ELF-1 (cell line): Measurements from ENCODE around the gene CTBP2.
"Not testable (repeated sequence)": the region's sequence is repeated elsewhere in the genome, so short reads cannot be mapped to it uniquely, and the experiment has no call there.

Experiments
- DNase-seq: peaks from one replicate; pipeline ENCODE4 v3.0.0-alpha.2; 2016; ENCODE audit warnings: low read depth, low spot score

CTBP2 gene

GRCh38 chr10:124997771-124998623, 162.4 kb downstream of the CTBP2 start:
- DNase-seq, result no peak

GRCh38 chr10:124997306-124997705, 163.1 kb downstream of the CTBP2 start:
- no peak for DNase-seq

GRCh38 chr10:124996854-124997215, 163.5 kb downstream of the CTBP2 start:
- DNase-seq, result no peak

- DNase-seq, result no peak
Measured at GRCh38 chr10:124996127-124996853, 164.1 kb downstream of the CTBP2 start.

GRCh38 chr10:124995605-124996004, 164.8 kb downstream of the CTBP2 start:
- no peak for DNase-seq

GRCh38 chr10:124994573-124995473, 165.5 kb downstream of the CTBP2 start:
- no peak for DNase-seq

GRCh38 chr10:124993736-124994451, 166.5 kb downstream of the CTBP2 start:
- DNase-seq, result no peak

- no peak for DNase-seq
Measured at GRCh38 chr10:124993345-124993708, 167.0 kb downstream of the CTBP2 start.

GRCh38 chr10:124992462-124993344, 167.7 kb downstream of the CTBP2 start:
- peak; percentile 74 for DNase-seq

GRCh38 chr10:124991835-124992234, 168.5 kb downstream of the CTBP2 start:
- no peak for DNase-seq

- no peak for DNase-seq
Measured at GRCh38 chr10:124990671-124991625, 169.4 kb downstream of the CTBP2 start.

GRCh38 chr10:124989526-124989925, 170.8 kb downstream of the CTBP2 start:
- no peak for DNase-seq

GRCh38 chr10:124988753-124989152, 171.6 kb downstream of the CTBP2 start:
- not testable (repeated sequence) for DNase-seq

- no peak for DNase-seq
Measured at GRCh38 chr10:124987788-124988187, 172.6 kb downstream of the CTBP2 start.

- no peak for DNase-seq
Measured at GRCh38 chr10:124985162-124985561, 175.2 kb downstream of the CTBP2 start.

- no peak for DNase-seq
Measured at GRCh38 chr10:124984376-124984775, 176.0 kb downstream of the CTBP2 start.

- DNase-seq, result no peak
Measured at GRCh38 chr10:124983321-124983720, 177.0 kb downstream of the CTBP2 start.

GRCh38 chr10:124978376-124978725, 182.0 kb downstream of the CTBP2 start:
- DNase-seq, result no peak

GRCh38 chr10:124977648-124978375, 182.6 kb downstream of the CTBP2 start:
- no peak for DNase-seq
